ENCODE results near the gene DCP1A. TPM values are rescaled to one million over a fixed set of nuclear protein-coding genes. Genes with fewer than 3 reads are reported as not detected.
"Not testable (repeated sequence)": the region's sequence is repeated elsewhere in the genome, so short reads cannot be mapped to it uniquely, and the experiment has no call there.

The DCP1A gene
- total RNA-seq, 4 donors from 2014 or later: 20.9 to 30.6 (median 23.3) TPM

DNA sequence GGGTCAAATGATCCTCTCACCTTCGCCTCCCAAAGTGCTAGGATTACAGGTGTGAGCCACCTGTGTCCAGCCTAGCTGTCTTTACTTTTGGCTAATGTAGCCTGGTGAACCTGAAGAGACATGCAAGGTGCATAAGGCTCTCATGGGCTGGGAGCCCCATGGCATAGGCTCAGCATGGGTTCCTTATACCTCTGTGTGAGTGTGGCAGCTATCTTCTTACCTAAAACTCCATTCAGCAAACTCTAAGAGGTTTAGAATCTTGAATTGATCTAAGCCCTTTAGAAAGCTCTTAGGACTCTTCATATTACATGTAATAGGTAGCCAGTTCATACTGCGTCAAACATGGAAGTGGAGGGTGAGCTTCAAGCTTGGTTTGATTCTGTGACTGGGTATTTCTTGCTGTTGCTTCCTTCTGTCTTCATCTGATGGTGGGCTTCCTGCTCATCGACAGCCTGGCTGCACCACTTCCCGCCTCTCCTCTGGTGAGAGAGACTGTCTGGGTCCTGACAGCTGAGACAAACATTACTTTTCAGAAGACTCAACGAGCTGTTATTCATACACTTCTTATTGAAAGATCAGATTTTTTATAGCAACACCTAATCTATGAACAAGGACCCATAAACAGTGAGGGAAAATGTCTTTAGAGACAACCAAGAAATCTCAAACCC is 72.3 kb downstream of the DCP1A start:
- intact Hi-C loops (cut with DNase I): no loop called here
- H3K27ac ChIP-seq: peak overlapping the region; percentile 81 to 88 (median 81)
- H3K27me3 ChIP-seq: no peaks in the 10 kb centered on the region
- H3K4me1 ChIP-seq: peaks cover 28 to 37% of the 10 kb centered on the region in 2 donors
- H3K9me3 ChIP-seq: no peaks in the 10 kb centered on the region
- TF ChIP-seq, protein P1, sequence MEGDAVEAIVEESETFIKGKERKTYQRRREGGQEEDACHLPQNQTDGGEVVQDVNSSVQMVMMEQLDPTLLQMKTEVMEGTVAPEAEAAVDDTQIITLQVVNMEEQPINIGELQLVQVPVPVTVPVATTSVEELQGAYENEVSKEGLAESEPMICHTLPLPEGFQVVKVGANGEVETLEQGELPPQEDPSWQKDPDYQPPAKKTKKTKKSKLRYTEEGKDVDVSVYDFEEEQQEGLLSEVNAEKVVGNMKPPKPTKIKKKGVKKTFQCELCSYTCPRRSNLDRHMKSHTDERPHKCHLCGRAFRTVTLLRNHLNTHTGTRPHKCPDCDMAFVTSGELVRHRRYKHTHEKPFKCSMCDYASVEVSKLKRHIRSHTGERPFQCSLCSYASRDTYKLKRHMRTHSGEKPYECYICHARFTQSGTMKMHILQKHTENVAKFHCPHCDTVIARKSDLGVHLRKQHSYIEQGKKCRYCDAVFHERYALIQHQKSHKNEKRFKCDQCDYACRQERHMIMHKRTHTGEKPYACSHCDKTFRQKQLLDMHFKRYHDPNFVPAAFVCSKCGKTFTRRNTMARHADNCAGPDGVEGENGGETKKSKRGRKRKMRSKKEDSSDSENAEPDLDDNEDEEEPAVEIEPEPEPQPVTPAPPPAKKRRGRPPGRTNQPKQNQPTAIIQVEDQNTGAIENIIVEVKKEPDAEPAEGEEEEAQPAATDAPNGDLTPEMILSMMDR (IDR thresholded peaks at IDR 0.05): no peak
- no peak for TF ChIP-seq POLR2A (IDR thresholded peaks at IDR 0.05)
- no peaks in the 10 kb centered on the region for H3K36me3 ChIP-seq
- no peak overlapping the region for H3K4me3 ChIP-seq (replicated peaks in 1 of 3)
- no peak for DNase-seq
- WGBS, 2 donors: 59 to 60% methylated on average over 5 of the region's 5 CpGs

DNA sequence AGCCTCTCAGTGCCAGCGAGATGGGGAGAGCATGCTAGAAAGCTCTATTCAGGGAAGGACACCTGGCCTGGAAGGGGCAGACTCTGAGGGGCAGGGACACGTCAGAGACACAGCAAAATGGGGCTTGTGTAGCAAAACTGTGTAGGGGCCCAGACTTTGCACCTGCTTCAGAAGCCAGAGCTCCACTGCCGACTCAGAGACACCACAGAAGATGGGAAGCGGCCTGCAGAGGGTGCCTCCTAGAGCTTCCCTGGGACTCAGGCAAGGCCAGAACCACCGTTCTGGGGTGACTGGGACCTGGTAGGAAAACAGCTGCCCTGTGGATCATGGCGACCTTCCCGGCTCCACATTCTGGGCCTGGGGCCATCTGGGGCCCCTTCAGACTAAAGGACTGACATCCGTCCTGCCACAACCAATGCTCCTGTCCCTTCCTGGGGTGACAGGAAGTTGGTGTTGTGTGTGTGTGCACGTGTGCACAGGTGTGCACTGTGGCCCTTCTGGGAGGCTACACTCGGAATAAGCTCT is 74.1 kb downstream of the DCP1A start:
- Histone ChIP-seq H3K27ac (peak overlapping the region in 1 of 3 donors; percentile 88), H3K36me3 (no peaks in the 10 kb centered on the region), H3K4me1 (peaks cover 41 to 47% of the 10 kb centered on the region in 2 donors), H3K9me3 (no peaks in the 10 kb centered on the region), H3K27me3 (no peaks in the 10 kb centered on the region), H3K4me3 (replicated peaks in 1 of 3) (no peak overlapping the region)
- TF ChIP-seq, protein P1 (IDR thresholded peaks at IDR 0.05): no peak
- no peak for TF ChIP-seq POLR2A (IDR thresholded peaks at IDR 0.05)
- DNase-seq: no peak
- WGBS, 2 donors: 89% methylated on average over 7 to 10 of the region's 10 CpGs
- intact Hi-C loops (cut with DNase I): no loop called here

DNA sequence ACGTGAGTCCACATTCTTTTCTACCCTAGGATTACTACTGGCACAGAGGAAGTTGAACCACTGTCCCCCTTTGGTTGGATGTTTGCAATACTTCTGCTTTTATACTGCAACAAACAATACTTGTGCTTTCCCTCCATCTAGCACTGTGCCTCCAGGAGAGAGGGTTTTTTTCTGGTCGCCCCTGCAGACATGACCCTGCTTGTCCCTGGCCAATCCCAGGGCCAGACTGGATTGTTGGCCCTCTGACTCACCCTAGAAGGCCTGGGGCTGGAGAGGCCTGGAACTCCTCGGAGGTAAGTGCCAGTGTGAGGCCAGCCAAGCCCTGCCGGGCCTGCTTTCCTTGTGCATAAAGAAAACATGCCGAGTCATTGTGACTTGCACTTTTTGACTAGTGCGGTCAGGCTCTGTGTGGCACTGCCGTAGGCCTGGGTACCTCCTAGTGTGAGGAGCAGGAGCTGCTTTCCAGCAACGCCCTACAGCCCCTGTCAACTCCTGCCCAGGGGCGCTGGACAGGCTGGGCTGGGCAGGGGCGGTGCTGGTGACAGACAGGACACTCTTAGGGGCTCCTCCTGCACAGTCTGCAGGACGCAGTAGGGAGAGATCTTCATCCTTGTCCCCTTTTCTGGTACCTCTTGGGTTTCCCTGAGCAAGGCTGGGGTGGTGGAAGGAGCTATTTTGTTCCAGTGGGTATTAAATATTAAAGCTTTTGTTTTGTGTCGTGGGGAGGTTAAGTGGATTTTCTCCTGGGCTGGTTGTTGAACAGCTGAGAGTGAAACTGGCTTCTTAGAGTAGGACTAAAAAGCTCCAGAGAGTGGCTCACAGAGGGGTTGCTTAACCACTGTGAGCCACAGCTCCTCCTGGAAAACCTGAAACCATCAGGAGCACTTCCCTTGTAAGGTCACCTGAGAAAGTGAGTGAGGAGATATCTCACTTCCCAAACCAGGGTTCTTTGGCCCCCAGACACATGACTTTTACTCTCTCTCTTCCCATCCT is 77.2 kb downstream of the DCP1A start:
- peak; percentile 98 for DNase-seq
- intact Hi-C loops (cut with DNase I): no loop called here
- Histone ChIP-seq H3K4me3 (replicated peaks in 1 of 3) (no peak overlapping the region), H3K36me3 (no peaks in the 10 kb centered on the region), H3K27ac (peak overlapping the region; percentile 84 to 91 (median 88)), H3K4me1 (peaks cover 39 to 42% of the 10 kb centered on the region in 2 donors), H3K27me3 (no peaks in the 10 kb centered on the region), H3K9me3 (no peaks in the 10 kb centered on the region)
- peak in 1 of 2 donors; percentile 88 for TF ChIP-seq POLR2A (IDR thresholded peaks at IDR 0.05)
- TF ChIP-seq, protein P1 (IDR thresholded peaks at IDR 0.05): peak in 1 of 6 experiments; percentile 20
- WGBS, 2 donors: 19 to 39% methylated on average over 4 to 12 of the region's 12 CpGs

DNA sequence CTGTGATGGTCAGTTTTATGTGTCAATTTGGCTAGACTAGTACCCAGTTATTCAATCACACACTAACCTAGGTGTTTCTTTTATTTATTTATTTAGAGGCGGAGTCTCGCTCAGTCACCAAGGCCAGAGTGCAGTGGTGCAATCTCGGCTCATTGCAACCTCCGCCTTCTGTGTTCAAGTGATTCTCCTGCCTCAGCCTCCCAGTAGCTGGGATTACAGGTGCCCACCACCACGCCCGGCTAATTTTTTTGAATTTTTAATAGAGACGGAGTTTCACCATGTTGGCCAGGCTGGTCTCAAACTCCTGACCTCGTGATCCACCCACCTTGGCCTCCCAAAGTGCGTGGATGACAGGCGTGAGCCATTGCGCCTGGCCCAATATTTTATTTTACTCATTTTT is 78.2 kb downstream of the DCP1A start:
- H3K4me3 ChIP-seq (replicated peaks in 1 of 3); H3K36me3 ChIP-seq; intact Hi-C loops (cut with DNase I); H3K27me3 ChIP-seq; H3K9me3 ChIP-seq; DNase-seq: not testable (repeated sequence)
- H3K4me1 ChIP-seq: peaks cover 30 to 38% of the 10 kb centered on the region in 2 donors
- whole genome bisulfite sequencing, 2 donors: 94 to 96% methylated on average over 11 of the region's 11 CpGs
- H3K27ac ChIP-seq: peak overlapping the region; percentile 84 to 91 (median 88)

DNA sequence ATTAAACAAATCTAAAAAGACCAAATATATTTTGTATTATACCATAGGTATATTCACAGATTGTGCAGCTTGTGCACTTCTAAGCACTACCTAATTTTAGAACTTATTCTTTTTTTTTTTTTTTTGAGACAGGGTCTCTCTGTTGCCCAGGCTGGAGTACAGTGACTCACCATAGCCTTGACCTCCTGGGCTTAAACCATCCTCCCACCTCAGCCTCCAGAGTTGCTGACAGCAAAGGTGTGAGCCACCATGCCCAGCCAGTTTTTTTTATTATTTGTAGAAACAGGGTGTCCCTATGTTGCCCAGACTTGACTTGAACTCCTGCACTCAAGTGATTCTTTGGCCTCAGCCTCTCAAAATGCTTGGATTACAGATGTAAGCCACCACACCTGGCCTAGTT is 79.6 kb downstream of the DCP1A start:
- H3K27me3 ChIP-seq: no peaks in the 10 kb centered on the region
- H3K9me3 ChIP-seq: no peaks in the 10 kb centered on the region
- no peak for DNase-seq
- no peaks in the 10 kb centered on the region for H3K36me3 ChIP-seq
- no peak overlapping the region for H3K4me3 ChIP-seq (replicated peaks in 1 of 3)
- intact Hi-C loops (cut with DNase I): no loop called here
- H3K4me1 ChIP-seq: peaks cover 28 to 37% of the 10 kb centered on the region in 2 donors
- TF ChIP-seq, protein P1 (IDR thresholded peaks at IDR 0.05): no peak
- no peak for TF ChIP-seq POLR2A (IDR thresholded peaks at IDR 0.05)
- no peak overlapping the region for H3K27ac ChIP-seq

Data from thyroid gland (tissue), 4 donors.